Measurements from ENCODE around the gene TAF6L. TPM values are rescaled to one million over a fixed set of nuclear protein-coding genes. Genes with fewer than 3 reads are reported as not detected.

TAF6L gene
- polyA plus RNA-seq, 1 donor from 2014 or later, result 55.2 TPM

- peak within 1 kb of the TSS; percentile 80 for H3K4me2 ChIP-seq (ENCODE audit: low read length)
- H3K9me2 ChIP-seq (ENCODE audit: insufficient read depth, low read length), result no peaks in the 10 kb centered on the region
- no peaks in the 10 kb centered on the region for H3K9me3 ChIP-seq (ENCODE audit: low read length)
- peak; percentile 72 for TF ChIP-seq MXI1 (conservative IDR thresholded peaks at IDR 0.05; ENCODE audit: poor library complexity, severe bottlenecking)
- TF ChIP-seq POLR2AphosphoS5 (IDR thresholded peaks at IDR 0.05), result no peak
- peak; percentile 31 for TF ChIP-seq RAD21 (conservative IDR thresholded peaks at IDR 0.05)
- peak within 1 kb of the TSS; percentile 91 for H3K27ac ChIP-seq (ENCODE audit: low read length)
- peak within 1 kb of the TSS; percentile 98 for H3K4me3 ChIP-seq (ENCODE audit: low read length)
- peak within 1 kb of the TSS; percentile 95 for H3K9ac ChIP-seq (ENCODE audit: low read length)
- H4K20me1 ChIP-seq (ENCODE audit: insufficient read depth), result no peaks in the 10 kb centered on the region
- H3K27me3 ChIP-seq (ENCODE audit: insufficient read depth, low read depth, low read length), result no peaks in the 10 kb centered on the region
- H3F3A ChIP-seq (ENCODE audit: insufficient read depth, low read length, poor library complexity, severe bottlenecking), result no peaks in the 10 kb centered on the region
- H3K36me3 ChIP-seq (ENCODE audit: insufficient read depth, low read length), result no peaks in the 10 kb centered on the region
- H2AFZ ChIP-seq (ENCODE audit: low read depth, low read length), result peak within 1 kb of the TSS; percentile 49
- peaks cover 34% of the 10 kb centered on the region for H3K79me2 ChIP-seq (replicated peaks; ENCODE audit: insufficient read depth, low read length)
These were observed 61.4 kb downstream of the TAF6L start, which contains the start of gene TEX54 for GRCh38 chr11:62832336-62833234. TSS of gene TEX54 (minus strand) at chr11:62832841.

GRCh38 chr11:62835336-62835735 is 64.1 kb downstream of the TAF6L start:
- Histone ChIP-seq H3K27ac (ENCODE audit: low read length) (no peak overlapping the region), H3K27me3 (ENCODE audit: insufficient read depth, low read depth, low read length) (no peaks in the 10 kb centered on the region), H3K4me2 (ENCODE audit: low read length) (no peak overlapping the region), H2AFZ (ENCODE audit: low read depth, low read length) (no peak overlapping the region), H3K9ac (ENCODE audit: low read length) (no peak overlapping the region), H3K9me3 (ENCODE audit: low read length) (no peaks in the 10 kb centered on the region), H3K9me2 (ENCODE audit: insufficient read depth, low read length) (no peaks in the 10 kb centered on the region), H4K20me1 (ENCODE audit: insufficient read depth) (no peaks in the 10 kb centered on the region), H3F3A (ENCODE audit: insufficient read depth, low read length, poor library complexity, severe bottlenecking) (no peaks in the 10 kb centered on the region), H3K4me3 (ENCODE audit: low read length) (no peak overlapping the region), H3K36me3 (ENCODE audit: insufficient read depth, low read length) (no peaks in the 10 kb centered on the region), H3K79me2 (replicated peaks; ENCODE audit: insufficient read depth, low read length) (peaks cover 31% of the 10 kb centered on the region)
- TF ChIP-seq RAD21 (conservative IDR thresholded peaks at IDR 0.05) (no peak), EP300 (conservative IDR thresholded peaks at IDR 0.05; ENCODE audit: poor library complexity, severe bottlenecking) (no peak), SMC3 (conservative IDR thresholded peaks at IDR 0.05; ENCODE audit: poor library complexity) (no peak), MXI1 (conservative IDR thresholded peaks at IDR 0.05; ENCODE audit: poor library complexity, severe bottlenecking) (no peak), TAF1 (IDR thresholded peaks at IDR 0.05; ENCODE audit: low read depth) (no peak), POLR2AphosphoS5 (IDR thresholded peaks at IDR 0.05) (no peak), EZH2 (IDR thresholded peaks at IDR 0.05; ENCODE audit: borderline replicate concordance, insufficient read depth, low read length, poor library complexity, severe bottlenecking) (no peak)
- TF ChIP-seq, protein P1, sequence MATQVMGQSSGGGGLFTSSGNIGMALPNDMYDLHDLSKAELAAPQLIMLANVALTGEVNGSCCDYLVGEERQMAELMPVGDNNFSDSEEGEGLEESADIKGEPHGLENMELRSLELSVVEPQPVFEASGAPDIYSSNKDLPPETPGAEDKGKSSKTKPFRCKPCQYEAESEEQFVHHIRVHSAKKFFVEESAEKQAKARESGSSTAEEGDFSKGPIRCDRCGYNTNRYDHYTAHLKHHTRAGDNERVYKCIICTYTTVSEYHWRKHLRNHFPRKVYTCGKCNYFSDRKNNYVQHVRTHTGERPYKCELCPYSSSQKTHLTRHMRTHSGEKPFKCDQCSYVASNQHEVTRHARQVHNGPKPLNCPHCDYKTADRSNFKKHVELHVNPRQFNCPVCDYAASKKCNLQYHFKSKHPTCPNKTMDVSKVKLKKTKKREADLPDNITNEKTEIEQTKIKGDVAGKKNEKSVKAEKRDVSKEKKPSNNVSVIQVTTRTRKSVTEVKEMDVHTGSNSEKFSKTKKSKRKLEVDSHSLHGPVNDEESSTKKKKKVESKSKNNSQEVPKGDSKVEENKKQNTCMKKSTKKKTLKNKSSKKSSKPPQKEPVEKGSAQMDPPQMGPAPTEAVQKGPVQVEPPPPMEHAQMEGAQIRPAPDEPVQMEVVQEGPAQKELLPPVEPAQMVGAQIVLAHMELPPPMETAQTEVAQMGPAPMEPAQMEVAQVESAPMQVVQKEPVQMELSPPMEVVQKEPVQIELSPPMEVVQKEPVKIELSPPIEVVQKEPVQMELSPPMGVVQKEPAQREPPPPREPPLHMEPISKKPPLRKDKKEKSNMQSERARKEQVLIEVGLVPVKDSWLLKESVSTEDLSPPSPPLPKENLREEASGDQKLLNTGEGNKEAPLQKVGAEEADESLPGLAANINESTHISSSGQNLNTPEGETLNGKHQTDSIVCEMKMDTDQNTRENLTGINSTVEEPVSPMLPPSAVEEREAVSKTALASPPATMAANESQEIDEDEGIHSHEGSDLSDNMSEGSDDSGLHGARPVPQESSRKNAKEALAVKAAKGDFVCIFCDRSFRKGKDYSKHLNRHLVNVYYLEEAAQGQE (IDR thresholded peaks at IDR 0.05; ENCODE audit: borderline replicate concordance), result no peak
- TF ChIP-seq, protein P2, sequence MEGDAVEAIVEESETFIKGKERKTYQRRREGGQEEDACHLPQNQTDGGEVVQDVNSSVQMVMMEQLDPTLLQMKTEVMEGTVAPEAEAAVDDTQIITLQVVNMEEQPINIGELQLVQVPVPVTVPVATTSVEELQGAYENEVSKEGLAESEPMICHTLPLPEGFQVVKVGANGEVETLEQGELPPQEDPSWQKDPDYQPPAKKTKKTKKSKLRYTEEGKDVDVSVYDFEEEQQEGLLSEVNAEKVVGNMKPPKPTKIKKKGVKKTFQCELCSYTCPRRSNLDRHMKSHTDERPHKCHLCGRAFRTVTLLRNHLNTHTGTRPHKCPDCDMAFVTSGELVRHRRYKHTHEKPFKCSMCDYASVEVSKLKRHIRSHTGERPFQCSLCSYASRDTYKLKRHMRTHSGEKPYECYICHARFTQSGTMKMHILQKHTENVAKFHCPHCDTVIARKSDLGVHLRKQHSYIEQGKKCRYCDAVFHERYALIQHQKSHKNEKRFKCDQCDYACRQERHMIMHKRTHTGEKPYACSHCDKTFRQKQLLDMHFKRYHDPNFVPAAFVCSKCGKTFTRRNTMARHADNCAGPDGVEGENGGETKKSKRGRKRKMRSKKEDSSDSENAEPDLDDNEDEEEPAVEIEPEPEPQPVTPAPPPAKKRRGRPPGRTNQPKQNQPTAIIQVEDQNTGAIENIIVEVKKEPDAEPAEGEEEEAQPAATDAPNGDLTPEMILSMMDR (IDR thresholded peaks at IDR 0.05; ENCODE audit: poor library complexity, severe bottlenecking), result no peak

Small RNAs within 50 kb of the gene (small RNA-seq; reads per million reads assigned to genes)
- gene MIR6514, result 2.6 to 10.9 (median 4.2) reads per million in 3 experiments
- gene RNU6-118P, result 0 reads per million in 3 experiments

Other genes starting within 250 kb of the TAF6L start
- 0.11 and 0.12 TPM in 2 replicates for gene AHNAK, start 224.6 kb upstream of the TAF6L start, polyA plus RNA-seq
- 1,473 and 1,555 TPM in 2 replicates for gene EEF1G, start 197.5 kb upstream of the TAF6L start, polyA plus RNA-seq
- 12.0 and 17.8 TPM in 2 replicates for gene TUT1, start 179.9 kb upstream of the TAF6L start, polyA plus RNA-seq
- gene MTA2, start 169.5 kb upstream of the TAF6L start, polyA plus RNA-seq, result 130 and 140 TPM in 2 replicates
- gene EML3, start 158.6 kb upstream of the TAF6L start, polyA plus RNA-seq, result 0.38 and 2.5 TPM in 2 replicates
- gene ROM1, start 158.1 kb upstream of the TAF6L start, polyA plus RNA-seq, result 0.31 TPM in 1 of 2 replicates, not detected in the other
- 102 and 127 TPM in 2 replicates for gene B3GAT3, start 149.4 kb upstream of the TAF6L start, polyA plus RNA-seq
- 60.6 and 62.7 TPM in 2 replicates for gene GANAB, start 124.8 kb upstream of the TAF6L start, polyA plus RNA-seq
- 6.5 and 7.5 TPM in 2 replicates for gene INTS5, start 118.1 kb upstream of the TAF6L start, polyA plus RNA-seq
- 92.0 and 103 TPM in 2 replicates for gene C11orf98, start 106.2 kb upstream of the TAF6L start, polyA plus RNA-seq
- 6.3 and 16.0 TPM in 2 replicates for gene CSKMT, start 106.1 kb upstream of the TAF6L start, polyA plus RNA-seq
- 6.8 and 8.4 TPM in 2 replicates for gene UQCC3, start 99.7 kb upstream of the TAF6L start, polyA plus RNA-seq
- 10.5 and 10.6 TPM in 2 replicates for gene LBHD1, start 99.1 kb upstream of the TAF6L start, polyA plus RNA-seq
- gene UBXN1, start 92.3 kb upstream of the TAF6L start, polyA plus RNA-seq, result 209 and 248 TPM in 2 replicates
- gene LRRN4CL, start 81.9 kb upstream of the TAF6L start, polyA plus RNA-seq, result 0.44 and 0.82 TPM in 2 replicates
- gene BSCL2, start 64.0 kb upstream of the TAF6L start, polyA plus RNA-seq, result 304 and 305 TPM in 2 replicates
- gene GNG3, start 63.7 kb upstream of the TAF6L start, polyA plus RNA-seq, result 120 and 121 TPM in 2 replicates
- 27.5 and 29.3 TPM in 2 replicates for gene HNRNPUL2, start 43.9 kb upstream of the TAF6L start, polyA plus RNA-seq
- 48.6 and 55.2 TPM in 2 replicates for gene TTC9C, start 42.9 kb upstream of the TAF6L start, polyA plus RNA-seq
- 8.5 and 20.9 TPM in 2 replicates for gene ZBTB3, start 17.2 kb upstream of the TAF6L start, polyA plus RNA-seq
- gene POLR2G, start 9.8 kb upstream of the TAF6L start, polyA plus RNA-seq, result 207 and 232 TPM in 2 replicates
- gene TMEM179B, start 16.0 kb downstream of the TAF6L start, polyA plus RNA-seq, result 24.5 and 28.1 TPM in 2 replicates
- gene TMEM223, start 20.6 kb downstream of the TAF6L start, polyA plus RNA-seq, result 16.5 and 27.4 TPM in 2 replicates
- gene NXF1, start 34.0 kb downstream of the TAF6L start, polyA plus RNA-seq, result 26.0 and 32.1 TPM in 2 replicates
- gene STX5, start 60.7 kb downstream of the TAF6L start, polyA plus RNA-seq, result 28.5 and 30.5 TPM in 2 replicates
- gene TEX54, start 61.4 kb downstream of the TAF6L start, polyA plus RNA-seq, result not detected in 2 replicates
- 50.4 and 71.7 TPM in 2 replicates for gene WDR74, start 68.2 kb downstream of the TAF6L start, polyA plus RNA-seq
- gene SLC3A2, start 109.5 kb downstream of the TAF6L start, polyA plus RNA-seq, result 176 and 182 TPM in 2 replicates
- gene CHRM1, start 150.0 kb downstream of the TAF6L start, polyA plus RNA-seq, result not detected in 2 replicates
- gene SLC22A6, start 213.6 kb downstream of the TAF6L start, polyA plus RNA-seq, result not detected in 2 replicates
- not detected in 2 replicates for gene SLC22A8, start 244.4 kb downstream of the TAF6L start, polyA plus RNA-seq

Measured in neural cell (in vitro differentiated cells).